Right lobe of liver (tissue), 4 donors: Measurements from ENCODE around the gene ACTRT2.

Experiments used
- POLR2A ChIP-seq: fragments of 450-650 bp; IDR thresholded peaks from one replicate; pipeline ENCODE4 v1.6.1; 2017; ENCODE audit warnings: antibody characterized with exemption, mild to moderate bottlenecking
- TF ChIP-seq, protein P1 (sequence below), 4 donors: fragments of 200-600 bp in 3 of 4; fragments of 450-650 bp in 1 of 4; IDR thresholded peaks; one replicate each; pipeline versions ENCODE4 v1.5.1 to v1.8.0; 2016 to 2022; ENCODE audit warnings: antibody characterized with exemption in 4 of 4, mild to moderate bottlenecking in 2 of 4
- donor health status: DM: no; HTN: no; CAD: no.
- donor health status: DM: no; HTN: no; CAD: no.
- donor health status: DM: no; HTN: yes; CAD: no.

DNA sequence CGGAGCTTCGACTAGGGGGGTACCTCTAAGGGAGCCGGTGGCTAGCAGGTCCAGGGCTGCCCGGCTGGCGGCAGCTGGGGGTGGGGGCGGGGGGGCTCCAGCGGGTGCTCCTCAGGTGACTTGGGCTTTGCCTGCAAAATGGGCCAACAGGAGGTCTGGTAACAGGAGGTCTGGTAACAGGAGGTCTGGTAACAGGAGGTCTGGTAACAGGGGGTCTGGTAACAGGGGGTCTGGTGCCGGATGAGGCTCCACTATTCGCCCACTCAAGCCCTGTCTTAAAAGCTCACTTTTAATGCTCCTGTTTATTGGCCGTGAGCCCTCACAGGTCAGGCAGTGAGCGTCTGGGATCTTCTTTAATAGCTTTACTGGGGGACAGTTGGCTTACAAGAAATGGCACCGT is 40.4 kb upstream of the ACTRT2 start:
- TF ChIP-seq, protein P1, sequence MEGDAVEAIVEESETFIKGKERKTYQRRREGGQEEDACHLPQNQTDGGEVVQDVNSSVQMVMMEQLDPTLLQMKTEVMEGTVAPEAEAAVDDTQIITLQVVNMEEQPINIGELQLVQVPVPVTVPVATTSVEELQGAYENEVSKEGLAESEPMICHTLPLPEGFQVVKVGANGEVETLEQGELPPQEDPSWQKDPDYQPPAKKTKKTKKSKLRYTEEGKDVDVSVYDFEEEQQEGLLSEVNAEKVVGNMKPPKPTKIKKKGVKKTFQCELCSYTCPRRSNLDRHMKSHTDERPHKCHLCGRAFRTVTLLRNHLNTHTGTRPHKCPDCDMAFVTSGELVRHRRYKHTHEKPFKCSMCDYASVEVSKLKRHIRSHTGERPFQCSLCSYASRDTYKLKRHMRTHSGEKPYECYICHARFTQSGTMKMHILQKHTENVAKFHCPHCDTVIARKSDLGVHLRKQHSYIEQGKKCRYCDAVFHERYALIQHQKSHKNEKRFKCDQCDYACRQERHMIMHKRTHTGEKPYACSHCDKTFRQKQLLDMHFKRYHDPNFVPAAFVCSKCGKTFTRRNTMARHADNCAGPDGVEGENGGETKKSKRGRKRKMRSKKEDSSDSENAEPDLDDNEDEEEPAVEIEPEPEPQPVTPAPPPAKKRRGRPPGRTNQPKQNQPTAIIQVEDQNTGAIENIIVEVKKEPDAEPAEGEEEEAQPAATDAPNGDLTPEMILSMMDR (IDR thresholded peaks at IDR 0.05) = no peak
- no peak for TF ChIP-seq POLR2A
